HepG2 (cell line): ENCODE data around the gene IHH. TPM values are rescaled to one million over a fixed set of nuclear protein-coding genes. Genes with fewer than 3 reads are reported as not detected.

Experiments
- ASH2L ChIP-seq: fragments of 300-600, 200-600 bp; sonication (generic); IDR thresholded peaks from 2 replicates; pipeline ENCODE4 v1.7.0; 2017; ENCODE audit warnings: low read depth, mild to moderate bottlenecking, moderate library complexity, mixed read lengths, low read length; ENCODE audit not compliant: insufficient read length
- ELF1 ChIP-seq: sonication (generic); formaldehyde crosslinking; IDR thresholded peaks from 2 replicates; pipeline ENCODE4 v1.4.0; 2020; ENCODE audit warnings: missing genetic modification reagents
- HMG20A ChIP-seq: IDR thresholded peaks from 2 replicates; pipeline ENCODE4 v1.6.1; 2016; ENCODE audit warnings: borderline replicate concordance
- JARID2 ChIP-seq: sonication (generic); formaldehyde crosslinking; IDR thresholded peaks from 2 replicates; pipeline ENCODE4 v1.8.1; 2023; ENCODE audit warnings: missing genetic modification reagents, inconsistent platforms; ENCODE audit not compliant: insufficient replicate concordance
- KLF6 ChIP-seq: IDR thresholded peaks from 2 replicates; pipeline ENCODE4 v1.8.0; 2016; ENCODE audit warnings: missing biosample characterization, missing genetic modification reagents
- NFATC3 ChIP-seq: sonication (generic); formaldehyde crosslinking; IDR thresholded peaks from 2 replicates; pipeline ENCODE4 v1.5.1; 2020; ENCODE audit warnings: mild to moderate bottlenecking, missing genetic modification reagents
- PLRG1 ChIP-seq: fragments of 450-650 bp; conservative IDR thresholded peaks from 2 replicates; pipeline ENCODE4 v1.6.1; 2016
- POGZ ChIP-seq: sonication (generic); formaldehyde crosslinking; IDR thresholded peaks from 2 replicates; pipeline ENCODE4 v1.4.0; 2020; ENCODE audit warnings: mild to moderate bottlenecking, missing genetic modification reagents
- RAD21 ChIP-seq: fragments of 450-650 bp; formaldehyde crosslinking; IDR thresholded peaks from 2 replicates; pipeline ENCODE4 v1.5.0; 2020; ENCODE audit warnings: mild to moderate bottlenecking
- SOX5 ChIP-seq: IDR thresholded peaks from 2 replicates; pipeline ENCODE4 v1.6.1; 2016; ENCODE audit warnings: borderline replicate concordance
- SOX6 ChIP-seq, 2 experiments: fragments of 450-650 bp in 1 of 2; sonication (generic) in 1 of 2; formaldehyde crosslinking in 1 of 2; IDR thresholded peaks; 2 replicates each; pipeline versions ENCODE4 v1.4.0 to v1.6.1; 2017 to 2020; ENCODE audit warnings: antibody characterized with exemption in 1 of 2, mild to moderate bottlenecking in 1 of 2, missing genetic modification reagents in 1 of 2
- ZFP82 ChIP-seq: sonication (generic); formaldehyde crosslinking; IDR thresholded peaks from 2 replicates; pipeline ENCODE4 v1.5.1; 2020; ENCODE audit warnings: mild to moderate bottlenecking, missing genetic modification reagents, borderline replicate concordance
- ZNF138 ChIP-seq: sonication (generic); formaldehyde crosslinking; IDR thresholded peaks from 2 replicates; pipeline ENCODE4 v1.5.0; 2020; ENCODE audit warnings: mild to moderate bottlenecking, low read depth, missing genetic modification reagents
- ZNF382 ChIP-seq: sonication (generic); formaldehyde crosslinking; IDR thresholded peaks from 2 replicates; pipeline ENCODE4 v1.5.0; 2020; ENCODE audit warnings: missing genetic modification reagents, mild to moderate bottlenecking, borderline replicate concordance
- polyA plus RNA-seq, 8 experiments: library from polyadenylated mRNA; depleted of rRNA in 3 of 8; stranded (reverse) in 7 of 8; unstranded in 1 of 8; fragments of >200 nt; fragmentation: Illumina TruSeq in 4 of 8; extraction: Trizol in 4 of 8; gene quantifications; 2 replicates each; pipeline versions ENCODE4 v1.2.1 to v1.2.3, GENCODE V29; 2011 to 2016; ENCODE audit warnings: low read depth in 4 of 8, missing spikeins in 1 of 8, mixed read lengths in 1 of 8; ENCODE audit not compliant: insufficient read depth in 1 of 8
- total RNA-seq, 5 experiments: library from RNA; depleted of rRNA; stranded (reverse); fragments of >200 nt; fragmentation: Illumina TruSeq; extraction: Trizol; gene quantifications; 2 replicates each; pipeline ENCODE4 v1.2.3, GENCODE V29; 2016; ENCODE audit warnings: low read depth in 1 of 5
- TF ChIP-seq, protein P1 (sequence below): sonication (generic); formaldehyde crosslinking; IDR thresholded peaks from 2 replicates; pipeline ENCODE4 v1.4.0; 2020; ENCODE audit warnings: missing genetic modification reagents
- TF ChIP-seq, protein P2 (sequence below): sonication (generic); formaldehyde crosslinking; IDR thresholded peaks from 2 replicates; pipeline ENCODE4 v1.5.0; 2020; ENCODE audit warnings: mild to moderate bottlenecking, missing genetic modification reagents, borderline replicate concordance
- TF ChIP-seq, protein P3 (sequence below): sonication (generic); formaldehyde crosslinking; IDR thresholded peaks from 2 replicates; pipeline ENCODE4 v1.5.1; 2020; ENCODE audit warnings: missing genetic modification reagents, mild to moderate bottlenecking, borderline replicate concordance
- TF ChIP-seq, protein P4 (sequence below): sonication (generic); formaldehyde crosslinking; IDR thresholded peaks from 2 replicates; pipeline ENCODE4 v1.8.1; 2023; ENCODE audit warnings: missing genetic modification reagents, mild to moderate bottlenecking, borderline replicate concordance
- TF ChIP-seq, protein P5 (sequence below): sonication (generic); formaldehyde crosslinking; IDR thresholded peaks from 2 replicates; pipeline ENCODE4 v1.5.1; 2020; ENCODE audit warnings: mild to moderate bottlenecking, missing genetic modification reagents, borderline replicate concordance

IHH gene
- total and polyA plus RNA-seq, 2 of the 13 experiments (the other 11 are each of a cell fraction or from before 2014, with no cell fraction given), result 0.42 TPM; not detected in 1

DNA sequence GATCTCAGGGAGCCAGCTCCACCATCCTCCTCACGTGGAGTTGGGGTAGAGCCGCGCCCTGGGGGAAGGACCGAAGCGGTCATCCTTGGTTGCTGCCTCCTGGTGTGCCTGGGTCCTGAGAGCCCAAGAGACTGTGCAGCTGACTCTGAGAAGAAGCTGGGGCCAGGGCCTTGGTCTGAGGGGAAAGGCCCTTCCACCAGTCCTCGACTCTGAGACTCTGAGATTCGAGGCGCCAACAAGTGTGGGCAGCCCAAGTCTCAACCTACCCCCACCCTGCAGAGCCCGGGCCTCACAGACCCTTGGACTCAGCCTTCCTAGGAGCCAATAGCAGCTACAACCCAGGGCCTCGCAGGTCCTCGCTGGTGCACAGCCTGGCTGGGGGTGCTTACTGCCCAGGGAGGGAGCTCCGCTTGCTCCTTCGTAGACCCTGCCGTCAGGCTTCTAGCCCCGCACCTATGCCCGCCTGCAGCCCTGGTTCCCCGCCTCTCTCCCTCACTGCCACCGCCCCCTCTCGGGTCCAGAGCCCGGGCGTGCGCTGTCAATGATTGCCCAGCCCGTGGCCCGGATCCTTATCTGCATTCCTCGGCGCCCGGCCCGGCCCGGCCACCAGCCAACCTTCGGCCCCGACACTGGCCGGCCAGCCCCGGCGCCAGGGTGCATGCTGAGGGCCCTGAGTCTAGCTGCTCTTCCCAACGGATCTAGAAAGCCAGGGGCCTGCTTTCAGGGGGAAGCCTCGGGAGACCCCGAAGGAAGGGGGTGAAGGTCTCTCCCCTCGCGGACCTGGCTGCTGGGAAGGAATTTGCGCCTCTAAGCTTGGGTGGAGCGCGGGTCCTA lies 2.0 kb downstream of the IHH start (continued):
- no peak; the same call in 1 of the 2 replicates for TF ChIP-seq POGZ (CRISPR knock-in tag)
- TF ChIP-seq, protein P1, sequence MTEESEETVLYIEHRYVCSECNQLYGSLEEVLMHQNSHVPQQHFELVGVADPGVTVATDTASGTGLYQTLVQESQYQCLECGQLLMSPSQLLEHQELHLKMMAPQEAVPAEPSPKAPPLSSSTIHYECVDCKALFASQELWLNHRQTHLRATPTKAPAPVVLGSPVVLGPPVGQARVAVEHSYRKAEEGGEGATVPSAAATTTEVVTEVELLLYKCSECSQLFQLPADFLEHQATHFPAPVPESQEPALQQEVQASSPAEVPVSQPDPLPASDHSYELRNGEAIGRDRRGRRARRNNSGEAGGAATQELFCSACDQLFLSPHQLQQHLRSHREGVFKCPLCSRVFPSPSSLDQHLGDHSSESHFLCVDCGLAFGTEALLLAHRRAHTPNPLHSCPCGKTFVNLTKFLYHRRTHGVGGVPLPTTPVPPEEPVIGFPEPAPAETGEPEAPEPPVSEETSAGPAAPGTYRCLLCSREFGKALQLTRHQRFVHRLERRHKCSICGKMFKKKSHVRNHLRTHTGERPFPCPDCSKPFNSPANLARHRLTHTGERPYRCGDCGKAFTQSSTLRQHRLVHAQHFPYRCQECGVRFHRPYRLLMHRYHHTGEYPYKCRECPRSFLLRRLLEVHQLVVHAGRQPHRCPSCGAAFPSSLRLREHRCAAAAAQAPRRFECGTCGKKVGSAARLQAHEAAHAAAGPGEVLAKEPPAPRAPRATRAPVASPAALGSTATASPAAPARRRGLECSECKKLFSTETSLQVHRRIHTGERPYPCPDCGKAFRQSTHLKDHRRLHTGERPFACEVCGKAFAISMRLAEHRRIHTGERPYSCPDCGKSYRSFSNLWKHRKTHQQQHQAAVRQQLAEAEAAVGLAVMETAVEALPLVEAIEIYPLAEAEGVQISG (CRISPR knock-in tag), result peak; percentile 73
- no peak for TF ChIP-seq ZNF138
- TF ChIP-seq ZFP82 (CRISPR knock-in tag), result 0 out of 2 replicates have a peak, but pooled peaks have one; percentile 23
- peak; percentile 69 for TF ChIP-seq ASH2L
- TF ChIP-seq, protein P2, sequence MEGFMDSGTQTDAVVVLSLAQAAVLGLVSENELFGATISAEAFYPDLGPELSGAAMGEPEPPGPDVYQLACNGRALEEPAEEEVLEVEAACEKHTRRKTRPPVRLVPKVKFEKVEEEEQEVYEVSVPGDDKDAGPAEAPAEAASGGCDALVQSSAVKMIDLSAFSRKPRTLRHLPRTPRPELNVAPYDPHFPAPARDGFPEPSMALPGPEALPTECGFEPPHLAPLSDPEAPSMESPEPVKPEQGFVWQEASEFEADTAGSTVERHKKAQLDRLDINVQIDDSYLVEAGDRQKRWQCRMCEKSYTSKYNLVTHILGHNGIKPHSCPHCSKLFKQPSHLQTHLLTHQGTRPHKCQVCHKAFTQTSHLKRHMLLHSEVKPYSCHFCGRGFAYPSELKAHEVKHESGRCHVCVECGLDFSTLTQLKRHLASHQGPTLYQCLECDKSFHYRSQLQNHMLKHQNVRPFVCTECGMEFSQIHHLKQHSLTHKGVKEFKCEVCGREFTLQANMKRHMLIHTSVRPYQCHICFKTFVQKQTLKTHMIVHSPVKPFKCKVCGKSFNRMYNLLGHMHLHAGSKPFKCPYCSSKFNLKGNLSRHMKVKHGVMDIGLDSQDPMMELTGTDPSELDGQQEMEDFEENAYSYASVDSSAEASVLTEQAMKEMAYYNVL (CRISPR knock-in tag), result peak; percentile 37; the same call in 1 of the 2 replicates
- TF ChIP-seq, protein P3, sequence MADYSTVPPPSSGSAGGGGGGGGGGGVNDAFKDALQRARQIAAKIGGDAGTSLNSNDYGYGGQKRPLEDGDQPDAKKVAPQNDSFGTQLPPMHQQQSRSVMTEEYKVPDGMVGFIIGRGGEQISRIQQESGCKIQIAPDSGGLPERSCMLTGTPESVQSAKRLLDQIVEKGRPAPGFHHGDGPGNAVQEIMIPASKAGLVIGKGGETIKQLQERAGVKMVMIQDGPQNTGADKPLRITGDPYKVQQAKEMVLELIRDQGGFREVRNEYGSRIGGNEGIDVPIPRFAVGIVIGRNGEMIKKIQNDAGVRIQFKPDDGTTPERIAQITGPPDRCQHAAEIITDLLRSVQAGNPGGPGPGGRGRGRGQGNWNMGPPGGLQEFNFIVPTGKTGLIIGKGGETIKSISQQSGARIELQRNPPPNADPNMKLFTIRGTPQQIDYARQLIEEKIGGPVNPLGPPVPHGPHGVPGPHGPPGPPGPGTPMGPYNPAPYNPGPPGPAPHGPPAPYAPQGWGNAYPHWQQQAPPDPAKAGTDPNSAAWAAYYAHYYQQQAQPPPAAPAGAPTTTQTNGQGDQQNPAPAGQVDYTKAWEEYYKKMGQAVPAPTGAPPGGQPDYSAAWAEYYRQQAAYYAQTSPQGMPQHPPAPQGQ (CRISPR knock-in tag), result no peak
- TF ChIP-seq RAD21 (CRISPR knock-in tag), result peak; percentile 78
- TF ChIP-seq ELF1 (CRISPR knock-in tag), result no peak
- no peak for TF ChIP-seq PLRG1
- TF ChIP-seq NFATC3 (CRISPR knock-in tag), result no peak
- TF ChIP-seq SOX5, result peak; percentile 91
- TF ChIP-seq SOX6 (IDR thresholded peaks at IDR 0.05), result no peak
- TF ChIP-seq SOX6 (CRISPR knock-in tag; IDR thresholded peaks at IDR 0.05), result peak; percentile 97
- no peak for TF ChIP-seq ZNF382 (CRISPR knock-in tag)
- TF ChIP-seq, protein P4, sequence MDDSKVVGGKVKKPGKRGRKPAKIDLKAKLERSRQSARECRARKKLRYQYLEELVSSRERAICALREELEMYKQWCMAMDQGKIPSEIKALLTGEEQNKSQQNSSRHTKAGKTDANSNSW, result no peak
- TF ChIP-seq JARID2, result no peak
- peak; percentile 43; the same call in 1 of the 2 replicates for TF ChIP-seq HMG20A (CRISPR knock-in tag)
- TF ChIP-seq, protein P5, sequence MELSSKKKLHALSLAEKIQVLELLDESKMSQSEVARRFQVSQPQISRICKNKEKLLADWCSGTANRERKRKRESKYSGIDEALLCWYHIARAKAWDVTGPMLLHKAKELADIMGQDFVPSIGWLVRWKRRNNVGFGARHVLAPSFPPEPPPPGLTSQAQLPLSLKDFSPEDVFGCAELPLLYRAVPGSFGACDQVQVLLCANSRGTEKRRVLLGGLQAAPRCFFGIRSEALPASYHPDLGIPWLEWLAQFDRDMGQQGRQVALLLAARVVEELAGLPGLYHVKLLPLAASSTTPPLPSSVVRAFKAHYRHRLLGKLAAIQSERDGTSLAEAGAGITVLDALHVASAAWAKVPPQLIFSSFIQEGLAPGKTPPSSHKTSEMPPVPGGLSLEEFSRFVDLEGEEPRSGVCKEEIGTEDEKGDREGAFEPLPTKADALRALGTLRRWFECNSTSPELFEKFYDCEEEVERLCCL, result no peak
- TF ChIP-seq KLF6 (CRISPR knock-in tag), result no peak; the same call in 1 of the 2 replicates
